Astrocyte (in vitro differentiated cells and primary cell): Measurements from ENCODE around the gene CMIP.

ENCODE experiments used
- CTCF ChIP-seq: IDR thresholded peaks from 2 replicates; pipeline ENCODE4 v1.5.1; 2011; ENCODE audit warnings: low read depth, mild to moderate bottlenecking, inconsistent platforms, low read length, moderate library complexity; ENCODE audit not compliant: insufficient read depth
- EZH2 ChIP-seq: IDR thresholded peaks from 2 replicates; pipeline ENCODE4 v1.6.1; 2012; ENCODE audit warnings: mild to moderate bottlenecking, low read length, inconsistent platforms; ENCODE audit not compliant: insufficient read depth

DNA sequence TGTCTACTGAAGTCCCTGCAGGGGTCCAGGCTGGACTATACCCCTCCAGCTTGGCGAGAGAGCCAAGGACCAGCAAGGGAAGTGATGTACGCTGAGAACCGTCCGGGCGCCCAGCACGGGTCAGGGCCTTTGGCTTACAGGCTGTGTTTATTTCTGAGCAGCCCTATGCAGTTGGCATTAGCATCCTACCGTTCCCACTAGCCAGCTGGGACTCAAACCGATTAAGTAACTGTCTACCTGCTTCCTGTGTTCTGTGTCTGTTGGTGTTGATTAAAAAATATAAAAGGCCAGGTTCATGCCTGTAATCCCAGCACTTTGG is 73.8 kb downstream of the CMIP start:
- TF ChIP-seq CTCF, result no peak
- no peak for TF ChIP-seq EZH2
